Tibial artery (tissue), 4 donors: ENCODE measurements around the gene RNF126.
"Not testable (repeated sequence)": the region's sequence is repeated elsewhere in the genome, so short reads cannot be mapped to it uniquely, and the experiment has no call there.

Source experiments
- DNase-seq, 2 donors: peaks; one replicate each; pipeline ENCODE4 v3.0.0-alpha.2; 2019
- H3K27ac ChIP-seq, 2 donors: fragments of 200-600 bp; sonication (generic) in 1 of 2; 1 replicate in 1 of 2; 2 replicates in 1 of 2; pipeline ENCODE4 v1.5.1; 2018 to 2019; ENCODE audit warnings: mild to moderate bottlenecking in 1 of 2
- H3K27me3 ChIP-seq, 2 donors: fragments of 200-600 bp; sonication (generic) in 1 of 2; one replicate each; pipeline versions ENCODE4 v1.5.1 to v1.6.0; 2016 to 2019
- H3K36me3 ChIP-seq, 3 donors: fragments of 200-600 bp; sonication (generic) in 2 of 3; one replicate each; pipeline ENCODE4 v1.5.1; 2016 to 2019; ENCODE audit warnings: mild to moderate bottlenecking in 2 of 3
- H3K4me1 ChIP-seq, 4 donors: fragments of 200-600 bp; sonication (generic) in 2 of 4; 1 replicate in 3 of 4; 2 replicates in 1 of 4; pipeline ENCODE4 v1.5.1; 2016 to 2019
- H3K4me3 ChIP-seq, 2 donors: fragments of 200-600 bp; sonication (generic) in 1 of 2; 1 replicate in 1 of 2; 2 replicates in 1 of 2; pipeline ENCODE4 v1.5.1; 2018 to 2019; ENCODE audit warnings: mild to moderate bottlenecking in 2 of 2
- H3K9me3 ChIP-seq, 3 donors: fragments of 200-600 bp; sonication (generic) in 1 of 3; one replicate each; pipeline ENCODE4 v1.5.1; 2016 to 2019
- CTCF ChIP-seq, 2 experiments: fragments of 200-600 bp in 1 of 2; fragments of 450-650 bp in 1 of 2; IDR thresholded peaks; one replicate each; pipeline ENCODE4 v1.5.1; 2017 to 2019; ENCODE audit warnings: antibody characterized with exemption in 2 of 2, mild to moderate bottlenecking in 1 of 2, moderate library complexity in 1 of 2
- intact Hi-C: fragments of 100-400 bp; cut with DNase I; formaldehyde crosslinking; loops from one replicate; pipeline ENCODE4 v1.15.0; 2023; ENCODE audit warnings: low total_unique reads

The RNF126 gene

GRCh38 chr19:708154-709143, 45.4 kb upstream of the RNF126 start, which contains the start of gene PALM:
TSS of gene PALM (plus strand) at chr19:708935. CDS start at chr19:709147, 212 bp downstream.
- DNase-seq, result no peak
- intact Hi-C loops, result no loop called here

GRCh38 chr19:704447-704741, 41.4 kb upstream of the RNF126 start:
- no peak for DNase-seq
- Histone ChIP-seq H3K4me1 (peaks cover 0 to 23% (median 0%) of the 10 kb centered on the region in 4 donors), H3K36me3 (no peaks in the 10 kb centered on the region), H3K4me3 (no peak overlapping the region), H3K27ac (no peak overlapping the region), H3K27me3 (peaks cover 0 to 83% of the 10 kb centered on the region in 2 donors), H3K9me3 (peaks cover 0 to 7% (median 0%) of the 10 kb centered on the region in 3 donors)
- no peak for TF ChIP-seq CTCF (IDR thresholded peaks at IDR 0.05)
- intact Hi-C loops, result no loop called here

More at GRCh38 chr19:708154-709143, 45.4 kb upstream of the RNF126 start, which contains the start of gene PALM:
- peak within 1 kb of the TSS; percentile 51 to 57 for H3K4me3 ChIP-seq
- peaks cover 0 to 72% of the 10 kb centered on the region in 2 donors for H3K27me3 ChIP-seq
- no peaks in the 10 kb centered on the region for H3K36me3 ChIP-seq
- H3K9me3 ChIP-seq, result peaks cover 0 to 7% (median 0%) of the 10 kb centered on the region in 3 donors
- no peak for TF ChIP-seq CTCF (IDR thresholded peaks at IDR 0.05)
- H3K4me1 ChIP-seq, result peaks cover 0 to 24% (median 0%) of the 10 kb centered on the region in 4 donors
- peak within 1 kb of the TSS; percentile 56 to 57 for H3K27ac ChIP-seq

GRCh38 chr19:703651-704446, 40.8 kb upstream of the RNF126 start:
- H3K4me1 ChIP-seq, result peaks cover 0 to 18% (median 0%) of the 10 kb centered on the region in 4 donors
- H3K27ac ChIP-seq, result no peak overlapping the region
- peaks cover 0 to 84% of the 10 kb centered on the region in 2 donors for H3K27me3 ChIP-seq
- peaks cover 0 to 7% (median 0%) of the 10 kb centered on the region in 3 donors for H3K9me3 ChIP-seq
- TF ChIP-seq CTCF (IDR thresholded peaks at IDR 0.05), result no peak
- peak in 1 of 2 donors; percentile 72 for DNase-seq
- no peaks in the 10 kb centered on the region for H3K36me3 ChIP-seq
- no peak overlapping the region for H3K4me3 ChIP-seq
- intact Hi-C loops, result no loop called here

- H3K27ac ChIP-seq, result no peak overlapping the region
- no peak for TF ChIP-seq CTCF (IDR thresholded peaks at IDR 0.05)
- no peaks in the 10 kb centered on the region for H3K36me3 ChIP-seq
- DNase-seq, result no peak
- intact Hi-C loops, result no loop called here
- no peak overlapping the region for H3K4me3 ChIP-seq
- peaks cover 0 to 7% (median 0%) of the 10 kb centered on the region in 3 donors for H3K9me3 ChIP-seq
- peaks cover 0 to 84% of the 10 kb centered on the region in 2 donors for H3K27me3 ChIP-seq
- H3K4me1 ChIP-seq, result peaks cover 0 to 15% (median 0%) of the 10 kb centered on the region in 4 donors
Measured at GRCh38 chr19:703329-703650, 40.3 kb upstream of the RNF126 start.

GRCh38 chr19:702847-703246, 39.8 kb upstream of the RNF126 start:
- Histone ChIP-seq H3K4me1 (peaks cover 0 to 10% (median 0%) of the 10 kb centered on the region in 4 donors), H3K27me3 (peaks cover 0 to 82% of the 10 kb centered on the region in 2 donors)
- intact Hi-C loops, H3K36me3 ChIP-seq, H3K9me3 ChIP-seq, H3K27ac ChIP-seq, H3K4me3 ChIP-seq, DNase-seq: not testable (repeated sequence)

GRCh38 chr19:699885-700284, 36.9 kb upstream of the RNF126 start:
- DNase-seq, H3K4me1 ChIP-seq, intact Hi-C loops: not testable (repeated sequence)

GRCh38 chr19:698529-698928, 35.5 kb upstream of the RNF126 start:
- H3K27me3 ChIP-seq, result peaks cover 0 to 67% of the 10 kb centered on the region in 2 donors
- H3K4me3 ChIP-seq, H3K4me1 ChIP-seq, H3K27ac ChIP-seq, H3K9me3 ChIP-seq, intact Hi-C loops, H3K36me3 ChIP-seq, DNase-seq: not testable (repeated sequence)

More at GRCh38 chr19:699885-700284, 36.9 kb upstream of the RNF126 start:
- H3K36me3 ChIP-seq, H3K27ac ChIP-seq, H3K9me3 ChIP-seq, H3K4me3 ChIP-seq: not testable (repeated sequence)
- H3K27me3 ChIP-seq, result peaks cover 0 to 78% of the 10 kb centered on the region in 2 donors
